Pancreas (tissue), 10 donors: Measurements from ENCODE around the gene EVI5L. TPM values are rescaled to one million over a fixed set of nuclear protein-coding genes. Genes with fewer than 3 reads are reported as not detected.

Source experiments
- ATAC-seq, 4 donors: fragments of 200-7000 bp; cut with Tn5 transposase; one replicate each; pipeline versions ENCODE4 v1.8.0 to v1.9.1; 2020; ENCODE audit warnings: mild to moderate bottlenecking in 4 of 4, moderate library complexity in 4 of 4
- DNase-seq, 6 donors: peaks; one replicate each; pipeline ENCODE4 v3.0.0-alpha.2; 2020
- FAIRE-seq: peaks from 2 replicates; lab custom pipeline; 2012; peaks lifted over from hg19 to GRCh38; lab: Jason Lieb, UNC
- H3K27ac ChIP-seq, 4 donors: fragments of 200-600 bp; sonication (generic); 1 replicate in 3 of 4; 2 replicates in 1 of 4; pipeline versions ENCODE4 v1.5.0 to v1.8.0; 2020
- H3K27me3 ChIP-seq, 4 donors: fragments of 200-600 bp; one replicate each; pipeline ENCODE4 v1.8.0; 2021
- H3K36me3 ChIP-seq, 3 donors: fragments of 200-600 bp; sonication (generic) in 1 of 3; one replicate each; pipeline versions ENCODE4 v1.5.0 to v1.8.0; 2020 to 2021
- H3K4me1 ChIP-seq, 3 donors: fragments of 200-600 bp; one replicate each; pipeline ENCODE4 v1.8.0; 2021
- H3K4me3 ChIP-seq, 4 donors: fragments of 200-600 bp; sonication (generic) in 2 of 4; one replicate each; pipeline versions ENCODE4 v1.5.0 to v1.8.0; 2020 to 2021
- H3K9me3 ChIP-seq, 4 donors: fragments of 200-600 bp; one replicate each; pipeline ENCODE4 v1.8.0; 2021
- WGBS, 2 donors: extraction: QIAGEN DNeasy Blood & Tissue Kit; methylation state at CpG; one replicate each; pipeline ENCODE4 v1.1.7; 2013; 5-methylcytosine and 5-hydroxymethylcytosine counted together
- intact Hi-C, 3 donors: fragments of 100-400 bp; cut with DNase I; formaldehyde crosslinking; loops; one replicate each; pipeline versions ENCODE4 v1.11.1 to v1.14.2; 2022
- polyA plus RNA-seq, 2 donors: library from polyadenylated mRNA; stranded (reverse); fragments of 200-250 nt; gene quantifications; one replicate each; pipeline ENCODE4 v1.2.3, GENCODE V29; 2013
- total RNA-seq, 6 donors: library from RNA; stranded (reverse); fragmentation: NEBNext Ultra II Directional in 4 of 6; extraction: Animal tissue kit (Norgen Biotek cat#: 25700) in 4 of 6; gene quantifications; one replicate each; pipeline versions ENCODE4 v1.2.1 to v1.2.4, GENCODE V29; 2021 to 2023
- TF ChIP-seq, protein P1 (sequence below), 4 donors: fragments of 200-600 bp; sonication (generic) in 3 of 4; IDR thresholded peaks; one replicate each; pipeline versions ENCODE4 v1.5.0 to v1.8.0; 2021; ENCODE audit warnings: antibody characterized with exemption in 4 of 4
- donor health status: healthy with polysubstance abuse.
- donor health status: DM: no; HTN: no; CAD: no; lungs with moderate emphysema.
- donor health status: DM: no; HTN: no; CAD: no.
- donor health status: control.
- donor health status: control.
- donor health status: Bipolar disorder and iron deficiency.
- donor health status: DM: yes; HTN: yes; CAD: no.
- donor health status: DM: no; HTN: no; CAD: no.
- donor health status: DM: no; HTN: no; CAD: no.
- donor health status: DM: yes; HTN: yes; CAD: no.

EVI5L gene
- total and polyA plus RNA-seq, 8 donors, result 3.0 to 9.1 (median 4.8) TPM

- TF ChIP-seq, protein P1, sequence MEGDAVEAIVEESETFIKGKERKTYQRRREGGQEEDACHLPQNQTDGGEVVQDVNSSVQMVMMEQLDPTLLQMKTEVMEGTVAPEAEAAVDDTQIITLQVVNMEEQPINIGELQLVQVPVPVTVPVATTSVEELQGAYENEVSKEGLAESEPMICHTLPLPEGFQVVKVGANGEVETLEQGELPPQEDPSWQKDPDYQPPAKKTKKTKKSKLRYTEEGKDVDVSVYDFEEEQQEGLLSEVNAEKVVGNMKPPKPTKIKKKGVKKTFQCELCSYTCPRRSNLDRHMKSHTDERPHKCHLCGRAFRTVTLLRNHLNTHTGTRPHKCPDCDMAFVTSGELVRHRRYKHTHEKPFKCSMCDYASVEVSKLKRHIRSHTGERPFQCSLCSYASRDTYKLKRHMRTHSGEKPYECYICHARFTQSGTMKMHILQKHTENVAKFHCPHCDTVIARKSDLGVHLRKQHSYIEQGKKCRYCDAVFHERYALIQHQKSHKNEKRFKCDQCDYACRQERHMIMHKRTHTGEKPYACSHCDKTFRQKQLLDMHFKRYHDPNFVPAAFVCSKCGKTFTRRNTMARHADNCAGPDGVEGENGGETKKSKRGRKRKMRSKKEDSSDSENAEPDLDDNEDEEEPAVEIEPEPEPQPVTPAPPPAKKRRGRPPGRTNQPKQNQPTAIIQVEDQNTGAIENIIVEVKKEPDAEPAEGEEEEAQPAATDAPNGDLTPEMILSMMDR (IDR thresholded peaks at IDR 0.05), result no peak
- no peak for ATAC-seq
- WGBS, 2 donors, result 62 to 77% methylated on average over 6 of the region's 6 CpGs
These were observed 47.3 kb downstream of the EVI5L start for GRCh38 chr19:7877249-7877836.

DNA sequence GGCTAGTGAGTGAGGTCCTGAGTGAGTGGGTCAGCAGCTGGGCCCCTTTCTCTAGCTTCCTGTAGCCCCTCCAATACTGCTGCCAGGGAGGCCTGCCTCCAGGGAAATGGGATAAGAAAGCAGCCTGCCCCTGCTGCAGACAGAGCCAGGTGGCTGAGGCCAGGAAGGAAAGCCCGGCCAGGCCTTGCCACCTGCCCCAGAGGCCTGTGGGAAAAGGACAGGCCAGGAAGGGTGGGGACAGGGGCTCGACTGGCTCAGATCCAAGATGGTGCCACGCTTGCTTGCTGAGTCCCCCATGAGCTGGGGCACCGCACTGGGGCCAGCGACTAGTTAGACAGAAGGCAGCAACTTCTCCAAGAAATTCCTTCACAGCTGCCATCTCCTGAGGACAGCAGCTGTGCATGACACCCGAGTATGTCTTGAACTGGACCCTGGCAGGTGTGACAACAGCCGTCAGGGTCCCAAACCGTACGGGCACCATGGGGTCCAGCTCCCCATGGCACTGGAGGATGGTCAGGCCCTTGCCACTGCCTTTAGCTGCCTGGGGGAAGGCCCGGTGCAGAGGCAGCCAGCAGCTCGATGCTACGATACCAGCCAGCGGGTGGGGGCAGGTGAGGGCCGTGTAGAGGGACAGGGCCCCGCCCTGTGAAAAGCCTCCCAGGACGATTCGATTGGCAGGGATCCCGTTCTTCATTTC is 49.2 kb downstream of the EVI5L start:
- intact Hi-C loops, result no loop called here
- no peaks in the 10 kb centered on the region for H3K4me1 ChIP-seq
- H3K36me3 ChIP-seq, result no peaks in the 10 kb centered on the region
- ATAC-seq (no peak), DNase-seq (peak in 1 of 6 donors; percentile 41), FAIRE-seq (no peak)
- WGBS, 2 donors, result 68 to 70% methylated on average over 18 of the region's 18 CpGs
- no peak overlapping the region for H3K4me3 ChIP-seq
- no peaks in the 10 kb centered on the region for H3K27me3 ChIP-seq
- H3K9me3 ChIP-seq, result no peaks in the 10 kb centered on the region
- H3K27ac ChIP-seq, result no peak overlapping the region
- TF ChIP-seq, protein P1 (IDR thresholded peaks at IDR 0.05), result no peak

More at GRCh38 chr19:7877249-7877836, 47.3 kb downstream of the EVI5L start:
- no peaks in the 10 kb centered on the region for H3K4me1 ChIP-seq
- H3K36me3 ChIP-seq, result no peaks in the 10 kb centered on the region
- intact Hi-C loops, result no loop called here
- H3K27ac ChIP-seq, result no peak overlapping the region
- no peak for FAIRE-seq
- H3K9me3 ChIP-seq, result no peaks in the 10 kb centered on the region
- no peak for DNase-seq
- no peaks in the 10 kb centered on the region for H3K27me3 ChIP-seq
- no peak overlapping the region for H3K4me3 ChIP-seq

DNA sequence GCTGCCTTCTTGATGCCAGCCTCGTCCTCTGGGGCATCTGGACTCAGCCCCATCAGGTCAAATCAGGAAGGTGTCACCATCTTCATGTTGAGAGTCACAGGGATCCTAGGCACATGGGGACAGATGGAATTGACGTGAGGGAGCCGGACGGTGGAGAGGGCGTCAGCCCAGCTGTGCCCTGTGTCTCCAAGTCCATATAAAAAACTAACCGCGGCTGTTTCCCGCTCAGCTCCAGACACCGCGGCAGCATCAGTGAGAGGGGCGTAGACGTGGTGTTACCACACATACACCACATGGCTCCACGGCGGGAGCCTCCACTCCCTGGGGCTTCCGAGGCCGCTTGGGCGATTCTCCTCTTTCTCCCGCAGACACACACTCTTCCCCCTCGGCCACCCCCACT is 49.8 kb downstream of the EVI5L start:
- Histone ChIP-seq H3K4me3 (no peak overlapping the region), H3K27me3 (no peaks in the 10 kb centered on the region), H3K27ac (no peak overlapping the region), H3K9me3 (no peaks in the 10 kb centered on the region), H3K4me1 (no peaks in the 10 kb centered on the region), H3K36me3 (no peaks in the 10 kb centered on the region)
- ATAC-seq (no peak), FAIRE-seq (no peak), DNase-seq (no peak)
- intact Hi-C loops, result no loop called here
- 77 to 85% methylated on average over 19 of the region's 19 CpGs for whole genome bisulfite sequencing, 2 donors
- TF ChIP-seq, protein P1 (IDR thresholded peaks at IDR 0.05), result no peak

DNA sequence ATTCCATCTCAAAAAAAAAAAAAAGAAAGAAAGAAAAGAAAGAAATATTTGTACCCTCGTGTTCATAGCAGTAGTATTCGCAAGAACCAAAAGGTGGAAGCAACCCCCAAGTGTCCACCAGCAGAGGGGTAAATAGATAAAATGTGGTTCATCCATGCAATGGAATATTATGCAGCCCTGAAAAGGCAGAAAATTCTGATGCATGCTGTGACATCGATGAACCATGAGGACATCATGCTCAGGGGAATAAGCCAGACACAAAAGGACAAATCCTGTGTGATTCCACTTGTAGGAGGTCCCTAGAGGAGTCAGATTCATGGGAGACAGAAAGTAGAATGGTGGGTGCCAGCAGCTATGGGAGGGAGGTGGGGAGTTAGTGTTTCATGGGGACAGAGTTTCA is 51.9 kb downstream of the EVI5L start:
- DNase-seq (no peak), FAIRE-seq (no peak), ATAC-seq (no peak)
- H3K4me1 ChIP-seq, result no peaks in the 10 kb centered on the region
- TF ChIP-seq, protein P1 (IDR thresholded peaks at IDR 0.05), result no peak
- WGBS, 2 donors, result 83 to 87% methylated on average over 3 of the region's 3 CpGs
- no peak overlapping the region for H3K4me3 ChIP-seq
- intact Hi-C loops, result no loop called here
- H3K27me3 ChIP-seq, result no peaks in the 10 kb centered on the region
- H3K27ac ChIP-seq, result no peak overlapping the region
- no peaks in the 10 kb centered on the region for H3K9me3 ChIP-seq
- no peaks in the 10 kb centered on the region for H3K36me3 ChIP-seq

DNA sequence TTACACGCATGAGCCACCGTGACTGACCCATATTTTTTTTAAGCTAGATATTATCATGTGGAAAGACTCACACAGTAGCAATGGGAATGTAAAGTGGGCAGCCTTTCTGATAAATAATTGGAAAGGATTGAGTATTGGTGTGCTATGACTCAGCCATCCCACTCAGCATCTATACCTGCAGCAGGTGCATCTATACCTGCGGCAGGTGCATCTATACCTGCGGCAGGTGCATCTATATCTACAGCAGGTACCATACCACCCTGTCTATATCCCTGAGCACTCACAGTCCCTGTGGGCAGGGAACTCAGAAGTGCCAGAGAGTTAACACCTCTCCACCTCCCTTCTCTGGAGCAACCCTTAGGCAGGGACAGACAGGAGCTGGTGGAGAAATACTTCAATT is 53.1 kb downstream of the EVI5L start:
- 75 to 84% methylated on average over 4 of the region's 4 CpGs for WGBS, 2 donors
- FAIRE-seq, result no peak
- no peak overlapping the region for H3K27ac ChIP-seq
- intact Hi-C loops, result no loop called here
- no peaks in the 10 kb centered on the region for H3K36me3 ChIP-seq
- no peaks in the 10 kb centered on the region for H3K4me1 ChIP-seq
- DNase-seq, result no peak
- no peak for ATAC-seq
- H3K4me3 ChIP-seq, result no peak overlapping the region
- TF ChIP-seq, protein P1 (IDR thresholded peaks at IDR 0.05), result no peak
- H3K9me3 ChIP-seq, result no peaks in the 10 kb centered on the region
- H3K27me3 ChIP-seq, result no peaks in the 10 kb centered on the region
